ENCODE results near the gene TMA16. TPM values are rescaled to one million over a fixed set of nuclear protein-coding genes. Genes with fewer than 3 reads are reported as not detected.
"Not testable (repeated sequence)": the region's sequence is repeated elsewhere in the genome, so short reads cannot be mapped to it uniquely, and the experiment has no call there.

The TMA16 gene
- 74.9 TPM for polyA plus RNA-seq (2013, experiment 1 of 2)
- polyA plus RNA-seq (2013, experiment 2 of 2) = 80.1 TPM

DNA sequence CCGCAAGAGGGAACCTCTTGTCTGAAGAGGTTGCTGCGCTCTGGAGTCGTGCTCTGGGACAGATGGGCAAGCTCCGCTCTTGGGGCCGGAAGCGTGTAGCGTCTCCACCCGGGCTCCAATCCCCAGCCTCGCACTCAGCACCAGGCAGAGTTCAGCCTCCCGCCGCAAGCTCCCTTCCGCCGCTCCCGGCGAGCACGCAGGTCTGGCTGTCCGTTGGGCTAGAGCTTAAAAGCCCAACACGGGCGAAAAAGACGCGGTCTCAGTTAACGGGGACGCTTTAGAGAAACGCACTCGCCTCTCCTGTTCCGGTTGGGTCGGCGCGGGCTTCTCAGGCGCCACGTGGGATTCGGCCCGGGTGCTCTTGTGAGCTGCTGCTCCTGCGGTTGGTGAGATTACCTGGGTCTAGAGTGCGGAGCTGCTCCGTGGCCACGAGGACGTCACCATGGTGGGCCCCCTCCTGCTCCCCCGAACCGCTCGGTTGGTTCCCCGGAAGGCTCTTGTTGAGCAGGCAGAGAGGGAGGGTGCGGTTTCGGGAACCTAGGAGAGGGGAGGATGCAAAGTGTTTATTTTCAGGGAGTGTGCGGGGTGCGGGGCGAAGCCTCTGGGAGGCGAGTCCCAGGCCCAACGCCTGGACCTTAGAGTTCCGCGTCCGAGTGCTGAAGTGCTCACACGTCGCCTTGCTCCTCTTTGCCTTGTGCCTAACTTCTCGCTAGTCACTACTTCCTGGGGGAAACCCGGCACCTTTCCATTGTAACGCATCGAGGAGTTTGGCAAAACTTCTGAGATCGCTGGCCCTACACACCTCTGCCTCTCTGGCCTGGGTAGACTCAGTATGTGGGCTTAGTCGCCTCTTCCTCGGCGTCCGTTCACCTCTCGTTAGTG, at the start of gene TMA16:
Gene TMA16 (plus strand): TSS at position 331 of the 882 bp plus-strand sequence. CDS start 112 bp downstream, at position 443.
- peak within 1 kb of the TSS; percentile 94 for H3K18ac ChIP-seq (ENCODE audit: low read length)
- peak within 1 kb of the TSS; percentile 73 for H2BK12ac ChIP-seq (ENCODE audit: low read length)
- H3K4me1 ChIP-seq (ENCODE audit: control insufficient read depth in 2 of 2, insufficient read depth in 1 of 2, low read depth in 1 of 2, low read length in 2 of 2) = no peaks in the 10 kb centered on the region
- peak within 1 kb of the TSS; percentile 76 for H4K8ac ChIP-seq (ENCODE audit: low read depth, low read length)
- H3K4me2 ChIP-seq (ENCODE audit: insufficient read depth, low read length, poor library complexity, severe bottlenecking) = peak within 1 kb of the TSS; percentile 65
- no peak within 1 kb of the TSS for H2BK15ac ChIP-seq (ENCODE audit: low read length)
- peak within 1 kb of the TSS; percentile 88 for H3K9ac ChIP-seq (ENCODE audit: low read depth, low read length, poor library complexity)
- peak within 1 kb of the TSS; percentile 28 for H2AK5ac ChIP-seq (ENCODE audit: low read depth, low read length)
- peaks cover 0 to 5% of the 10 kb centered on the region in 2 donors for H3K9me3 ChIP-seq (replicated peaks in 1 of 2; ENCODE audit: control insufficient read depth in 2 of 2, insufficient read depth in 1 of 2, low read depth in 1 of 2, low read length in 2 of 2)
- H2BK5ac ChIP-seq (ENCODE audit: low read length) = peak within 1 kb of the TSS; percentile 91
- H2BK120ac ChIP-seq (ENCODE audit: low read depth, low read length) = no peak within 1 kb of the TSS
- DNase-seq (ENCODE audit: low spot score) = peak; percentile 89
- H3K79me1 ChIP-seq (ENCODE audit: low read depth, low read length) = no peaks in the 10 kb centered on the region
- H3K23ac ChIP-seq (ENCODE audit: low read depth, low read length, poor library complexity) = peak within 1 kb of the TSS; percentile 99
- peak within 1 kb of the TSS; percentile 21 for H3K14ac ChIP-seq (ENCODE audit: low read length)
- no peak within 1 kb of the TSS for H4K91ac ChIP-seq (ENCODE audit: low read depth, low read length, poor library complexity)
- H3K4ac ChIP-seq (ENCODE audit: low read length) = no peak within 1 kb of the TSS
- peaks cover 0 to 20% of the 10 kb centered on the region in 2 donors for H3K36me3 ChIP-seq (replicated peaks in 1 of 2; ENCODE audit: control insufficient read depth in 2 of 2, insufficient read depth in 2 of 2, low read length in 2 of 2)
- WGBS, 2 donors (ENCODE audit: extremely low coverage in 2 of 2, insufficient read length in 2 of 2, insufficient replicate concordance in 1 of 2) = no CpG with 5 or more reads among the region's 64 CpGs
- H3K27me3 ChIP-seq (ENCODE audit: control insufficient read depth in 3 of 3, insufficient read depth in 3 of 3, low read depth in 1 of 3, low read length in 3 of 3) = no peaks in the 10 kb centered on the region
- H3K27ac ChIP-seq (replicated peaks; ENCODE audit: low read length) = peak within 1 kb of the TSS; percentile 92
- H2AFZ ChIP-seq (ENCODE audit: low read length) = peak within 1 kb of the TSS; percentile 99
- H3K4me3 ChIP-seq (ENCODE audit: low read length in 2 of 2) = peak within 1 kb of the TSS; percentile 89 to 91

DNA sequence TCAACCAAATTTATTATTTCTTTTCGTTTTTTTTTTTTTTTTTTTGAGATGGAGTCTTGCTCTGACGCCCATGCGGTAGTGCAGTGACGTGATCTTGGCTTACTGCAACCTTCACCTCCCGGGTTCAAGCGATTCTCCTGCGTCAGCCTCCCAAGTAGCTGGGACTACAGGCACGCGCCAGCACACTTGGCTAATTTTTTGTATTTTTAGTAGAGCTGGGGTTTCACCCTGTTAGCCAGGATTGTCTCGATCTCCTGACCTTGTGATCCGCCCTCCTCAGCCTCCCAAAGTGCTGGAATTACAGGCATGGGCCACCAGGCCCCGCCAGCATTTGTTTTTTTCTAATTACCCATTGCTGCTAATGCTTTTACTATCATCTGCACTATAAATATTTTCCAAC, 47.5 kb upstream of the TMA16 start:
- H3K79me1 ChIP-seq (ENCODE audit: low read depth, low read length); H3K14ac ChIP-seq (ENCODE audit: low read length); H3K27ac ChIP-seq (replicated peaks; ENCODE audit: low read length); DNase-seq (ENCODE audit: low spot score); H3K9me3 ChIP-seq (replicated peaks in 1 of 2; ENCODE audit: control insufficient read depth in 2 of 2, insufficient read depth in 1 of 2, low read depth in 1 of 2, low read length in 2 of 2); H2BK12ac ChIP-seq (ENCODE audit: low read length); H3K23ac ChIP-seq (ENCODE audit: low read depth, low read length, poor library complexity); H3K4me3 ChIP-seq (ENCODE audit: low read length in 2 of 2); H2BK120ac ChIP-seq (ENCODE audit: low read depth, low read length); H2AFZ ChIP-seq (ENCODE audit: low read length); H2AK5ac ChIP-seq (ENCODE audit: low read depth, low read length); H3K36me3 ChIP-seq (replicated peaks in 1 of 2; ENCODE audit: control insufficient read depth in 2 of 2, insufficient read depth in 2 of 2, low read length in 2 of 2); H2BK5ac ChIP-seq (ENCODE audit: low read length); H3K4ac ChIP-seq (ENCODE audit: low read length); H4K8ac ChIP-seq (ENCODE audit: low read depth, low read length); H3K27me3 ChIP-seq (ENCODE audit: control insufficient read depth in 3 of 3, insufficient read depth in 3 of 3, low read depth in 1 of 3, low read length in 3 of 3); H3K18ac ChIP-seq (ENCODE audit: low read length); H2BK15ac ChIP-seq (ENCODE audit: low read length); H3K4me1 ChIP-seq (ENCODE audit: control insufficient read depth in 2 of 2, insufficient read depth in 1 of 2, low read depth in 1 of 2, low read length in 2 of 2); H4K91ac ChIP-seq (ENCODE audit: low read depth, low read length, poor library complexity); H3K4me2 ChIP-seq (ENCODE audit: insufficient read depth, low read length, poor library complexity, severe bottlenecking); H3K9ac ChIP-seq (ENCODE audit: low read depth, low read length, poor library complexity): not testable (repeated sequence)
- WGBS, 2 donors (ENCODE audit: extremely low coverage in 2 of 2, insufficient read length in 2 of 2, insufficient replicate concordance in 1 of 2) = no CpG with 5 or more reads among the region's 12 CpGs

DNA sequence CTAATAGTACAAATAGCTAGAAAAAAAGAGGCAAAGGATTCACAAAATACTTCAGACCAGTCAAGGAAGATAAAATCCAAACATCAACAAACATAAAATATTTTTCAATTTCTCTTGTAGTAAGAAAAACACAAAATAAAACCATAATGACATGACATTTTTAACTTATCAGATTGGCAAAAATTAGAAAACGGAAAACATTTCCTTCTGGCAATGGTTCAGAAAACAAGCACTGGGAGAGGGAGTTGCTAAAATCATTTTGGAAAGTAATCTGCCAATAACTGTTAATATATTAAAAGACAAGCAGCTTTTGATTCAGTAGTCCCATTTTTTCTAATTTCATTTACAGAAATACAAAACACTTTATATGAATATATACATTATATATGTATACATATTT, 47.0 kb upstream of the TMA16 start:
- no peaks in the 10 kb centered on the region for H3K9me3 ChIP-seq (replicated peaks in 1 of 2; ENCODE audit: control insufficient read depth in 2 of 2, insufficient read depth in 1 of 2, low read depth in 1 of 2, low read length in 2 of 2)

DNA sequence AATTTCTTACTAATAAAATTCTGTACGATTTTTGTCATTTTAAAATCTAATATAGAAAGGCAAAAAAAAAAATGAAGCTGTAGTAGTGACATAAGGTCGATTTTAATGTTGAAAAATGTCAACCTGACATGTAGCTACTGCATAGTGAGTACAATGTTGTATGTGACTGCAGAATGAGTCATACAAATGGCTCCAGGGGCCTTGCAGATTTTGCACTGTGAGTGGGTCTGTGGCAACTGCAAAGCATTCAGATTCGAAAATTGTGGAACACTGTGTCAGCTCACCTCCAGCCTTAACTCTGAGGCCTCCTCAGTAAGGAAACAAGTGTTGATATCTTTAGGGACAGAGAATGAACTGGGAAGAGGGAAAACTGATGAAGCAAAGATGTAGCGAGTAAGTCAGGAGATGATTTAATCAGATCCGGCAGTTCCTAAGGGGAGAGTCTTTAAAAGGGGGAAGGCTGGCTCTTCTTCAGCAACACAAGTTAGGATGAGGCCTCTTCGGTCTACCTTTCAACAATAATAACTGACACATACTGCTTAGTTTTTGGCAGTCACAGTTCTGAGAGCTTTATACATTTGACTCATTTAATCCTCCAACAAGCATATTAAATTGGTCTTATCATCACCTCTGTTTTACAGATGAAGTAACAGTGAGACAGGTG, 45.8 kb upstream of the TMA16 start:
- no peaks in the 10 kb centered on the region for H3K79me1 ChIP-seq (ENCODE audit: low read depth, low read length)
- H2BK12ac ChIP-seq (ENCODE audit: low read length) = no peak overlapping the region
- no peak overlapping the region for H3K14ac ChIP-seq (ENCODE audit: low read length)
- H3K27me3 ChIP-seq (ENCODE audit: control insufficient read depth in 3 of 3, insufficient read depth in 3 of 3, low read depth in 1 of 3, low read length in 3 of 3) = no peaks in the 10 kb centered on the region
- no peak overlapping the region for H4K91ac ChIP-seq (ENCODE audit: low read depth, low read length, poor library complexity)
- H3K9ac ChIP-seq (ENCODE audit: low read depth, low read length, poor library complexity) = no peak overlapping the region
- H3K4me1 ChIP-seq (ENCODE audit: control insufficient read depth in 2 of 2, insufficient read depth in 1 of 2, low read depth in 1 of 2, low read length in 2 of 2) = no peaks in the 10 kb centered on the region
- no peak overlapping the region for H2BK15ac ChIP-seq (ENCODE audit: low read length)
- no peaks in the 10 kb centered on the region for H3K36me3 ChIP-seq (replicated peaks in 1 of 2; ENCODE audit: control insufficient read depth in 2 of 2, insufficient read depth in 2 of 2, low read length in 2 of 2)
- DNase-seq (ENCODE audit: low spot score) = no peak
- WGBS, 2 donors (ENCODE audit: extremely low coverage in 2 of 2, insufficient read length in 2 of 2, insufficient replicate concordance in 1 of 2) = no CpG with 5 or more reads among the region's 6 CpGs
- H3K27ac ChIP-seq (replicated peaks; ENCODE audit: low read length) = no peak overlapping the region
- no peak overlapping the region for H3K23ac ChIP-seq (ENCODE audit: low read depth, low read length, poor library complexity)
- H2BK120ac ChIP-seq (ENCODE audit: low read depth, low read length) = no peak overlapping the region
- no peak overlapping the region for H4K8ac ChIP-seq (ENCODE audit: low read depth, low read length)
- H2AFZ ChIP-seq (ENCODE audit: low read length) = peak overlapping the region; percentile 70
- no peak overlapping the region for H3K4ac ChIP-seq (ENCODE audit: low read length)
- no peaks in the 10 kb centered on the region for H3K9me3 ChIP-seq (replicated peaks in 1 of 2; ENCODE audit: control insufficient read depth in 2 of 2, insufficient read depth in 1 of 2, low read depth in 1 of 2, low read length in 2 of 2)
- no peak overlapping the region for H2AK5ac ChIP-seq (ENCODE audit: low read depth, low read length)
- no peak overlapping the region for H2BK5ac ChIP-seq (ENCODE audit: low read length)
- no peak overlapping the region for H3K18ac ChIP-seq (ENCODE audit: low read length)
- H3K4me2 ChIP-seq (ENCODE audit: insufficient read depth, low read length, poor library complexity, severe bottlenecking) = no peak overlapping the region
- H3K4me3 ChIP-seq (ENCODE audit: low read length in 2 of 2) = no peak overlapping the region

More for the DNA sequence above, 47.0 kb upstream of the TMA16 start:
- Histone ChIP-seq H3K14ac (ENCODE audit: low read length) (no peak overlapping the region), H3K79me1 (ENCODE audit: low read depth, low read length) (no peaks in the 10 kb centered on the region), H4K91ac (ENCODE audit: low read depth, low read length, poor library complexity) (no peak overlapping the region), H3K18ac (ENCODE audit: low read length) (no peak overlapping the region), H2BK15ac (ENCODE audit: low read length) (no peak overlapping the region), H3K27ac (replicated peaks; ENCODE audit: low read length) (no peak overlapping the region), H2AK5ac (ENCODE audit: low read depth, low read length) (no peak overlapping the region), H2BK5ac (ENCODE audit: low read length) (no peak overlapping the region), H2BK120ac (ENCODE audit: low read depth, low read length) (no peak overlapping the region), H3K27me3 (ENCODE audit: control insufficient read depth in 3 of 3, insufficient read depth in 3 of 3, low read depth in 1 of 3, low read length in 3 of 3) (no peaks in the 10 kb centered on the region), H3K4me1 (ENCODE audit: control insufficient read depth in 2 of 2, insufficient read depth in 1 of 2, low read depth in 1 of 2, low read length in 2 of 2) (no peaks in the 10 kb centered on the region), H3K9ac (ENCODE audit: low read depth, low read length, poor library complexity) (no peak overlapping the region), H3K23ac (ENCODE audit: low read depth, low read length, poor library complexity) (no peak overlapping the region), H4K8ac (ENCODE audit: low read depth, low read length) (no peak overlapping the region), H3K36me3 (replicated peaks in 1 of 2; ENCODE audit: control insufficient read depth in 2 of 2, insufficient read depth in 2 of 2, low read length in 2 of 2) (no peaks in the 10 kb centered on the region), H3K4me3 (ENCODE audit: low read length in 2 of 2) (no peak overlapping the region), H3K4me2 (ENCODE audit: insufficient read depth, low read length, poor library complexity, severe bottlenecking) (no peak overlapping the region), H2AFZ (ENCODE audit: low read length) (no peak overlapping the region), H3K4ac (ENCODE audit: low read length) (no peak overlapping the region), H2BK12ac (ENCODE audit: low read length) (no peak overlapping the region)
- no CpG with 5 or more reads among the region's 1 CpG for WGBS, 2 donors (ENCODE audit: extremely low coverage in 2 of 2, insufficient read length in 2 of 2, insufficient replicate concordance in 1 of 2)
- DNase-seq (ENCODE audit: low spot score) = no peak

Measured in neuronal stem cell (in vitro differentiated cells).